ENCODE measurements around the gene PPM1J.

DNA sequence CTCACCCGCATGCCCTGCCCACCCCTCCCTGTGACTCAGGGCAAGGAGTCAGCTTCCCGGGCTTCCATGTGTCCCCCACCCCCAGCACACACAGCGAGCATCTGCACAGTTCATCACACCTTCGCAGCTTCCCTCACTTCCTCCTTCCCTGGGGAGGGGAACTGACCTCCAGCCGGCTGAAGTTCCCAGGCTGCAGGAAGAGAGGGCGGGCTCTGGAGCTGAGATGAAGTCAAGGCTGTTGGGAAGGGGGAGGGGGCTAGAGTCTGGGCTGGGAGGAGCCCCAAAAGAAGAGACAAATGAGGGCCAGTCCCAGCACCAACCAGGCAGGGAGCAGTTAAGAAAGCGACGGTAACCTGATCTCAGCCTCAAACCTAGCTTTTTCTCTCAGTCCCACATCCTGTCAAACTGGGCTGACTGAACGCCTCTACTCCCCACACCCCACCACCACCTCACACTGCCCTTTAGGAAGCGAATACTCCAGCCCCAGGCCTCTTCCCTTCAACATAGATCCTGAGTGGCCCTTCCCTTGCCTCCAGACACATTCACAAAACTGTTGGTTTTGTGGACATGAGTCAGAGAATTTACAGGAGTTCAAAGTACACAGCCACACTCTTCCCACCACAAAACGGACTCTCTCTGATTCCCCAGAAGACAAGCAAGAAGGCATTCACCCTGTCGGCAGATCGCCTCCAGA is 10.1 kb downstream of the PPM1J start:
- no peak for TF ChIP-seq EZH2phosphoT487 (IDR thresholded peaks at IDR 0.05; ENCODE audit: insufficient read depth, low read depth)
- TF ChIP-seq EZH2 (IDR thresholded peaks at IDR 0.05; ENCODE audit: insufficient read depth, poor library complexity, severe bottlenecking) = no peak
